Anterior cingulate cortex (tissue), 58 donors: ENCODE results near the gene ZMYND11.
"Not testable (repeated sequence)": the region's sequence is repeated elsewhere in the genome, so short reads cannot be mapped to it uniquely, and the experiment has no call there.

ENCODE experiments used
- DNase-seq, 58 donors: peaks; one replicate each; lab custom pipeline; 2025; lab: John Stamatoyannopoulos, UW

ZMYND11 gene

GRCh38 chr10:132946-133898, 2.0 kb upstream of the ZMYND11 start:
- DNase-seq, result no peak

- DNase-seq, result peak in 21 of 58 donors; percentile 9 to 67 (median 41)
Observed at GRCh38 chr10:134247-135131, 766 bp upstream of the ZMYND11 start.

- peak in 42 of 58 donors; percentile 14 to 67 (median 42) for DNase-seq
Observed at GRCh38 chr10:135601-136464, 578 bp downstream of the ZMYND11 start.

GRCh38 chr10:136465-136762, 1.2 kb downstream of the ZMYND11 start:
- no peak for DNase-seq

- no peak for DNase-seq
Observed at GRCh38 chr10:137031-137430, 1.8 kb downstream of the ZMYND11 start.

GRCh38 chr10:137606-138005, 2.4 kb downstream of the ZMYND11 start:
- DNase-seq, result no peak

GRCh38 chr10:142371-142770, 7.1 kb downstream of the ZMYND11 start:
- DNase-seq, result no peak

GRCh38 chr10:152915-153314, 17.7 kb downstream of the ZMYND11 start:
- no peak for DNase-seq

GRCh38 chr10:154348-154747, 19.1 kb downstream of the ZMYND11 start:
- DNase-seq, result no peak

- no peak for DNase-seq
Observed at GRCh38 chr10:167383-167782, 32.1 kb downstream of the ZMYND11 start.

GRCh38 chr10:173741-174140, 38.5 kb downstream of the ZMYND11 start:
- no peak for DNase-seq

- no peak for DNase-seq
Observed at GRCh38 chr10:176677-177076, 41.4 kb downstream of the ZMYND11 start.

GRCh38 chr10:178208-178607, 43.0 kb downstream of the ZMYND11 start:
- no peak for DNase-seq

GRCh38 chr10:178723-179122, 43.5 kb downstream of the ZMYND11 start:
- DNase-seq, result no peak

GRCh38 chr10:182441-183201, 47.4 kb downstream of the ZMYND11 start:
- no peak for DNase-seq

- no peak for DNase-seq
Observed at GRCh38 chr10:184174-184573, 48.9 kb downstream of the ZMYND11 start.

GRCh38 chr10:184911-185310, 49.7 kb downstream of the ZMYND11 start:
- no peak for DNase-seq

- not testable (repeated sequence) for DNase-seq
Observed at GRCh38 chr10:185571-185970, 50.3 kb downstream of the ZMYND11 start.

- no peak for DNase-seq
Observed at GRCh38 chr10:186911-187310, 51.7 kb downstream of the ZMYND11 start.

- DNase-seq, result no peak
Observed at GRCh38 chr10:188546-188945, 53.3 kb downstream of the ZMYND11 start.
